ENCODE data around the gene GRIP1. TPM values are rescaled to one million over a fixed set of nuclear protein-coding genes. Genes with fewer than 3 reads are reported as not detected.

GRIP1 gene
- total and polyA plus RNA-seq, 2 donors from 2014 or later, result 3.9 to 18.4 TPM

- FAIRE-seq, result no peak
- no peaks in the 10 kb centered on the region for H3K4me1 ChIP-seq (ENCODE audit: control insufficient read depth in 2 of 3, insufficient read depth in 2 of 3, low read depth in 1 of 3, low read length in 3 of 3)
- TF ChIP-seq CTCF (IDR thresholded peaks at IDR 0.05; ENCODE audit: borderline replicate concordance, extremely low read depth, insufficient read depth), result no peak
- H3K27me3 ChIP-seq (ENCODE audit: control insufficient read depth, insufficient read depth, low read length), result no peaks in the 10 kb centered on the region
- H3K9me3 ChIP-seq (ENCODE audit: control insufficient read depth in 2 of 3, insufficient read depth in 1 of 3, low read length in 3 of 3), result no peaks in the 10 kb centered on the region
- H3K27ac ChIP-seq (ENCODE audit: low read depth in 2 of 2, low read length in 2 of 2), result no peak overlapping the region
- H3K4me3 ChIP-seq (ENCODE audit: low read length in 3 of 3), result no peak overlapping the region
- no peaks in the 10 kb centered on the region for H3K36me3 ChIP-seq (ENCODE audit: control insufficient read depth in 2 of 3, insufficient read depth in 3 of 3, low read length in 3 of 3)
- no peak overlapping the region for H3K9ac ChIP-seq (ENCODE audit: low read length in 3 of 3)
- no peak for DNase-seq
- intact Hi-C loops (cut with DNase I), result no loop called here
Measured at GRCh38 chr12:66552716-66553115, 126.2 kb downstream of the GRIP1 start.

DNA sequence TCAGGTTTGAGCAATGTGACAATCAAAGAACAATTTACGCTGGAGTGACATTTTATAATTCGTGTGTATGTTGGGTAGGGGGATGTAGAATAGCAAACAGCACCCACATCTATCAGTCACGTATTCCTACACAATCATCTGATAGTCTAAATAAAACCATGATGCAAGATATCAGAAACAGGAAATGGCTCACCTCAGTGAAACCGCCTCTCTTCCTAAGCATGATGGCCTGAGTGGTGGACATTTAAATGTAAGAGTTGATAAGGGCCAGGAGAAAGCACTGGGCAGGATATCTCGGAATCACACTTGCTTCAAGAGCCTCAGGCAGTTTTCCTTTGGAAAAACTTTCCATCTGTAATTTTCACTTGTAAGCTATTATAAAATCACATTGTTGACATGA, 128.2 kb downstream of the GRIP1 start:
- no peak overlapping the region for H3K27ac ChIP-seq (ENCODE audit: low read depth in 2 of 2, low read length in 2 of 2)

DNA sequence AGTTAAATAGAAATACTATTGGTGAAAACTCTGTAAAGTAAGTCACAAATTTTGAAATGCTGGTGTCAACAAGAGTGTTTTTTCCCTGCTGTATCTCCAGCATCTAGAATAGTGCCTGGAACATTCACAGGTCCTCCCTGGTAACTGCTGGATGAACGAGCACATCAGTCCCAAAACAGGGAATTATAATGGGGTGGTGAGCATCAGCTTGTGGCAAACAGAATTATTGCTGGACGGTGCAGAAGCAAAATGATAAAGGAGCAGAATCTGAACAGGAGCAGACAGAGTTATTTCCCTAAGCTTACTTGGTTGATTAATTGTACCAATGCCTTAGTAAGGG, 129.9 kb downstream of the GRIP1 start:
- Histone ChIP-seq H3K9ac (ENCODE audit: low read length in 3 of 3) (no peak overlapping the region), H3K4me3 (ENCODE audit: low read length in 3 of 3) (no peak overlapping the region), H3K4me1 (ENCODE audit: control insufficient read depth in 2 of 3, insufficient read depth in 2 of 3, low read depth in 1 of 3, low read length in 3 of 3) (no peaks in the 10 kb centered on the region), H3K27ac (ENCODE audit: low read depth in 2 of 2, low read length in 2 of 2) (no peak overlapping the region), H3K36me3 (ENCODE audit: control insufficient read depth in 2 of 3, insufficient read depth in 3 of 3, low read length in 3 of 3) (no peaks in the 10 kb centered on the region), H3K27me3 (ENCODE audit: control insufficient read depth, insufficient read depth, low read length) (no peaks in the 10 kb centered on the region), H3K9me3 (ENCODE audit: control insufficient read depth in 2 of 3, insufficient read depth in 1 of 3, low read length in 3 of 3) (no peaks in the 10 kb centered on the region)
- no peak for TF ChIP-seq CTCF (IDR thresholded peaks at IDR 0.05; ENCODE audit: borderline replicate concordance, extremely low read depth, insufficient read depth)
- intact Hi-C loops (cut with DNase I), result no loop called here
- FAIRE-seq (no peak), DNase-seq (no peak)

More for the DNA sequence above, 128.2 kb downstream of the GRIP1 start:
- FAIRE-seq, result no peak
- DNase-seq, result no peak
- no peak overlapping the region for H3K9ac ChIP-seq (ENCODE audit: low read length in 3 of 3)
- H3K9me3 ChIP-seq (ENCODE audit: control insufficient read depth in 2 of 3, insufficient read depth in 1 of 3, low read length in 3 of 3), result no peaks in the 10 kb centered on the region
- intact Hi-C loops (cut with DNase I), result no loop called here
- TF ChIP-seq CTCF (IDR thresholded peaks at IDR 0.05; ENCODE audit: borderline replicate concordance, extremely low read depth, insufficient read depth), result no peak
- H3K27me3 ChIP-seq (ENCODE audit: control insufficient read depth, insufficient read depth, low read length), result no peaks in the 10 kb centered on the region
- H3K36me3 ChIP-seq (ENCODE audit: control insufficient read depth in 2 of 3, insufficient read depth in 3 of 3, low read length in 3 of 3), result no peaks in the 10 kb centered on the region
- no peaks in the 10 kb centered on the region for H3K4me1 ChIP-seq (ENCODE audit: control insufficient read depth in 2 of 3, insufficient read depth in 2 of 3, low read depth in 1 of 3, low read length in 3 of 3)
- H3K4me3 ChIP-seq (ENCODE audit: low read length in 3 of 3), result no peak overlapping the region

DNA sequence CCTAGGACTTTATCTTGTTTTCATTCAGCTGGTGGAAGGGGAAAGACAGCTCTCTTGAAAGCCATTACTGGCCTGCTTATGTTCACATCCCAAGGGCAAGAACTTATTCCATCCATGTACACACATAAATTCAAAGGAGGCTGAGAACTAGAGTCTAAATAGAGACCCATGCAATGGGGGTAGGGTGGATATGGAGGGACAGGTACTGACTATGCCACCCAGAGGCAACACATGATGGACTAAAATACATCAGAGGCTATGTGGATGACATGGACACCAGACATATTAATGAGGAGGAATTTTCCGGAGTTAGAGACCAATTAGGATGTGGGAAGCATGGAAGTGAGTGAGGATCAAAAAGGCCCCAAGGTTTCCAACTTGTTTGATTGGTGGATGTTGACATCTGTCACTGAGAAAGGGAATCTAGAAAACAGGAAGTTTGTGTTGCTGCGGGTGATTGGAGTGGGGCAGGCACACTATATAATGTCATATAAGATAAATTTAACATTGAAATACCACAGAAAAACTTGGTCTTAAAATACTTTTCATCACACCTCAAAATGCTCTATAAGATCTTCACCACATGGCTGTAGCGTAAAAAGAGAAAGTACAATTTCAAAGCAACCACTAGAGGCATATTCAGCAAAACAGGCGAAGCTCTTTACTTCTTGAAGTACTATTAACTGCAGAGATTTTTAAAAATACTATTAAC, 130.4 kb downstream of the GRIP1 start:
- no peaks in the 10 kb centered on the region for H3K36me3 ChIP-seq (ENCODE audit: control insufficient read depth in 2 of 3, insufficient read depth in 3 of 3, low read length in 3 of 3)
- intact Hi-C loops (cut with DNase I), result no loop called here
- DNase-seq (no peak), FAIRE-seq (no peak)
- H3K27ac ChIP-seq (ENCODE audit: low read depth in 2 of 2, low read length in 2 of 2), result no peak overlapping the region
- H3K27me3 ChIP-seq (ENCODE audit: control insufficient read depth, insufficient read depth, low read length), result no peaks in the 10 kb centered on the region
- H3K9ac ChIP-seq (ENCODE audit: low read length in 3 of 3), result no peak overlapping the region
- H3K4me3 ChIP-seq (ENCODE audit: low read length in 3 of 3), result no peak overlapping the region
- H3K9me3 ChIP-seq (ENCODE audit: control insufficient read depth in 2 of 3, insufficient read depth in 1 of 3, low read length in 3 of 3), result no peaks in the 10 kb centered on the region
- H3K4me1 ChIP-seq (ENCODE audit: control insufficient read depth in 2 of 3, insufficient read depth in 2 of 3, low read depth in 1 of 3, low read length in 3 of 3), result no peaks in the 10 kb centered on the region
- TF ChIP-seq CTCF (IDR thresholded peaks at IDR 0.05; ENCODE audit: borderline replicate concordance, extremely low read depth, insufficient read depth), result no peak
